ENCODE results near the gene FNIP1.

The FNIP1 gene

GRCh38 chr5:131659290-131659689 lies 137.5 kb downstream of the FNIP1 start:
- in situ Hi-C loops (cut with MboI; ENCODE audit: low pct_unique_long_range_greater_than_20kb, low sequenced_read_pairs, unreplicated experiment) = no loop called here
- no peak for TF ChIP-seq CTCF (IDR thresholded peaks at IDR 0.05; ENCODE audit: extremely low read depth, insufficient read depth, missing control alignments)
- no peak for DNase-seq (ENCODE audit: low spot score)

- no peak for TF ChIP-seq CTCF (IDR thresholded peaks at IDR 0.05; ENCODE audit: extremely low read depth, insufficient read depth, missing control alignments)
- no peak for DNase-seq (ENCODE audit: low spot score)
- in situ Hi-C loops (cut with MboI; ENCODE audit: low pct_unique_long_range_greater_than_20kb, low sequenced_read_pairs, unreplicated experiment) = no loop called here
These were observed 142.0 kb downstream of the FNIP1 start for GRCh38 chr5:131654776-131655175.

GRCh38 chr5:131654309-131654708 lies 142.5 kb downstream of the FNIP1 start:
- no peak for TF ChIP-seq CTCF (IDR thresholded peaks at IDR 0.05; ENCODE audit: extremely low read depth, insufficient read depth, missing control alignments)

GRCh38 chr5:131649161-131649560 lies 147.7 kb downstream of the FNIP1 start:
- in situ Hi-C loops (cut with MboI; ENCODE audit: low pct_unique_long_range_greater_than_20kb, low sequenced_read_pairs, unreplicated experiment) = no loop called here
- DNase-seq (ENCODE audit: low spot score) = no peak
- no peak for TF ChIP-seq CTCF (IDR thresholded peaks at IDR 0.05; ENCODE audit: extremely low read depth, insufficient read depth, missing control alignments)

More at GRCh38 chr5:131654309-131654708, 142.5 kb downstream of the FNIP1 start:
- in situ Hi-C loops (cut with MboI; ENCODE audit: low pct_unique_long_range_greater_than_20kb, low sequenced_read_pairs, unreplicated experiment) = no loop called here
- no peak for DNase-seq (ENCODE audit: low spot score)

- DNase-seq (ENCODE audit: low spot score) = peak; percentile 25
- in situ Hi-C loops (cut with MboI; ENCODE audit: low pct_unique_long_range_greater_than_20kb, low sequenced_read_pairs, unreplicated experiment) = no loop called here
- TF ChIP-seq CTCF (IDR thresholded peaks at IDR 0.05; ENCODE audit: extremely low read depth, insufficient read depth, missing control alignments) = peak; percentile 9
These were observed 149.6 kb downstream of the FNIP1 start for GRCh38 chr5:131647048-131647769.

- no peak for DNase-seq (ENCODE audit: low spot score)
- TF ChIP-seq CTCF (IDR thresholded peaks at IDR 0.05; ENCODE audit: extremely low read depth, insufficient read depth, missing control alignments) = no peak
These were observed 152.0 kb downstream of the FNIP1 start for GRCh38 chr5:131644822-131645221.

More at GRCh38 chr5:131644822-131645221, 152.0 kb downstream of the FNIP1 start:
- in situ Hi-C loops (cut with MboI; ENCODE audit: low pct_unique_long_range_greater_than_20kb, low sequenced_read_pairs, unreplicated experiment) = no loop called here

All from GM13977 (cell line).